Kidney (tissue), 14 donors: ENCODE data around the gene PLIN1. TPM values are rescaled to one million over a fixed set of nuclear protein-coding genes. Genes with fewer than 3 reads are reported as not detected.

Source experiments
- DNase-seq, 5 donors: peaks; one replicate each; pipeline ENCODE4 v3.0.0-alpha.2; 2013 to 2020
- FAIRE-seq: peaks from 2 replicates; lab custom pipeline; 2012; peaks lifted over from hg19 to GRCh38; lab: Jason Lieb, UNC
- H3K27ac ChIP-seq, 2 donors: one replicate each; pipeline ENCODE4 v1.7.0; 2013; ENCODE audit warnings: low read depth in 2 of 2, low read length in 2 of 2, inconsistent platforms in 1 of 2
- H3K27me3 ChIP-seq: one replicate; pipeline ENCODE4 v1.7.1; 2013; ENCODE audit warnings: low read length, inconsistent platforms; ENCODE audit not compliant: control insufficient read depth, insufficient read depth
- H3K36me3 ChIP-seq, 3 donors: one replicate each; pipeline versions ENCODE4 v1.7.0 to v1.7.1; 2013; ENCODE audit warnings: low read length in 3 of 3, control low read depth in 1 of 3, inconsistent platforms in 1 of 3; ENCODE audit not compliant: insufficient read depth in 3 of 3, control insufficient read depth in 2 of 3
- H3K4me1 ChIP-seq, 3 donors: one replicate each; pipeline versions ENCODE4 v1.7.0 to v1.7.1; 2013; ENCODE audit warnings: low read length in 3 of 3, inconsistent platforms in 1 of 3, low read depth in 1 of 3; ENCODE audit not compliant: control insufficient read depth in 2 of 3, insufficient read depth in 2 of 3
- H3K4me3 ChIP-seq, 3 donors: one replicate each; pipeline versions ENCODE4 v1.7.0 to v1.8.1; 2013; ENCODE audit warnings: low read length in 3 of 3, control low read depth in 1 of 3, inconsistent platforms in 1 of 3
- H3K9ac ChIP-seq, 3 donors: one replicate each; pipeline versions ENCODE4 v1.7.0 to v1.7.1; 2013; ENCODE audit warnings: low read length in 3 of 3, control low read depth in 1 of 3, inconsistent platforms in 1 of 3
- H3K9me3 ChIP-seq, 3 donors: one replicate each; pipeline versions ENCODE4 v1.7.0 to v1.7.1; 2013; ENCODE audit warnings: low read length in 3 of 3, control low read depth in 1 of 3, inconsistent platforms in 1 of 3; ENCODE audit not compliant: control insufficient read depth in 2 of 3, insufficient read depth in 1 of 3
- intact Hi-C: fragments of 100-400 bp; cut with DNase I; formaldehyde crosslinking; loops from one replicate; pipeline ENCODE4 v1.11.1; 2022
- polyA plus RNA-seq: library from polyadenylated mRNA; stranded (reverse); fragments of 350-450 nt; fragmentation: Illumina TruSeq; extraction: RNeasy Lipid Tissue Mini Kit (QIAGEN cat#74804); gene quantifications from one replicate; pipeline ENCODE4 v1.2.3, GENCODE V29; 2014; ENCODE audit warnings: low read depth, low replicate concordance; ENCODE audit not compliant: insufficient read depth
- total RNA-seq: library from RNA; stranded (reverse); fragmentation: NEBNext Ultra II Directional; extraction: Animal tissue kit (Norgen Biotek cat#: 25700); gene quantifications from one replicate; pipeline ENCODE4 v1.2.1, GENCODE V29; 2021
- TF ChIP-seq, protein P1 (sequence below): IDR thresholded peaks from 3 replicates; pipeline ENCODE4 v1.5.1; 2012; ENCODE audit warnings: mild to moderate bottlenecking, moderate library complexity, borderline replicate concordance; ENCODE audit not compliant: insufficient read depth; ENCODE audit errors: extremely low read depth
- donor health status: control.
- donor health status: control.
- donor health status: control.
- donor health status: control.
- donor health status: control.
- donor health status: DM: yes; HTN: yes; CAD: no.
- donor health status: Normal renal cell carcinoma (clear cell type).

The PLIN1 gene
- total and polyA plus RNA-seq, 2 donors from 2014 or later = 0.86 to 2.1 TPM

- intact Hi-C loops = no loop called here
Observed at GRCh38 chr15:89677381-89677780, 1.8 kb downstream of the PLIN1 start.

GRCh38 chr15:89675606-89676005 is 3.6 kb downstream of the PLIN1 start:
- Histone ChIP-seq H3K27ac (no peak overlapping the region), H3K9ac (no peak overlapping the region), H3K4me1 (peaks cover 0 to 12% (median 3%) of the 10 kb centered on the region in 3 donors), H3K27me3 (no peaks in the 10 kb centered on the region), H3K4me3 (no peak overlapping the region), H3K36me3 (no peaks in the 10 kb centered on the region), H3K9me3 (no peaks in the 10 kb centered on the region)
- intact Hi-C loops = no loop called here
- DNase-seq (no peak), FAIRE-seq (no peak)
- TF ChIP-seq, protein P1, sequence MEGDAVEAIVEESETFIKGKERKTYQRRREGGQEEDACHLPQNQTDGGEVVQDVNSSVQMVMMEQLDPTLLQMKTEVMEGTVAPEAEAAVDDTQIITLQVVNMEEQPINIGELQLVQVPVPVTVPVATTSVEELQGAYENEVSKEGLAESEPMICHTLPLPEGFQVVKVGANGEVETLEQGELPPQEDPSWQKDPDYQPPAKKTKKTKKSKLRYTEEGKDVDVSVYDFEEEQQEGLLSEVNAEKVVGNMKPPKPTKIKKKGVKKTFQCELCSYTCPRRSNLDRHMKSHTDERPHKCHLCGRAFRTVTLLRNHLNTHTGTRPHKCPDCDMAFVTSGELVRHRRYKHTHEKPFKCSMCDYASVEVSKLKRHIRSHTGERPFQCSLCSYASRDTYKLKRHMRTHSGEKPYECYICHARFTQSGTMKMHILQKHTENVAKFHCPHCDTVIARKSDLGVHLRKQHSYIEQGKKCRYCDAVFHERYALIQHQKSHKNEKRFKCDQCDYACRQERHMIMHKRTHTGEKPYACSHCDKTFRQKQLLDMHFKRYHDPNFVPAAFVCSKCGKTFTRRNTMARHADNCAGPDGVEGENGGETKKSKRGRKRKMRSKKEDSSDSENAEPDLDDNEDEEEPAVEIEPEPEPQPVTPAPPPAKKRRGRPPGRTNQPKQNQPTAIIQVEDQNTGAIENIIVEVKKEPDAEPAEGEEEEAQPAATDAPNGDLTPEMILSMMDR = no peak

More at GRCh38 chr15:89677381-89677780, 1.8 kb downstream of the PLIN1 start:
- FAIRE-seq (no peak), DNase-seq (no peak)
- H3K4me1 ChIP-seq = peaks cover 0 to 12% (median 6%) of the 10 kb centered on the region in 3 donors
- no peak overlapping the region for H3K27ac ChIP-seq
- H3K9me3 ChIP-seq = no peaks in the 10 kb centered on the region
- H3K36me3 ChIP-seq = no peaks in the 10 kb centered on the region
- no peaks in the 10 kb centered on the region for H3K27me3 ChIP-seq
- H3K9ac ChIP-seq = no peak overlapping the region
- TF ChIP-seq, protein P1 = no peak
- H3K4me3 ChIP-seq = no peak overlapping the region

- Histone ChIP-seq H3K9me3 (no peaks in the 10 kb centered on the region), H3K27ac (no peak overlapping the region), H3K9ac (no peak overlapping the region), H3K27me3 (no peaks in the 10 kb centered on the region), H3K4me3 (no peak overlapping the region), H3K36me3 (no peaks in the 10 kb centered on the region), H3K4me1 (peaks cover 0 to 5% (median 0%) of the 10 kb centered on the region in 3 donors)
- FAIRE-seq (no peak), DNase-seq (no peak)
- TF ChIP-seq, protein P1 = no peak
- intact Hi-C loops = no loop called here
Observed at GRCh38 chr15:89674526-89674925, 4.6 kb downstream of the PLIN1 start.

- FAIRE-seq (no peak), DNase-seq (peak in 4 of 5 donors; percentile 53 to 73 (median 66))
- H3K4me1 ChIP-seq = no peaks in the 10 kb centered on the region
- H3K36me3 ChIP-seq = no peaks in the 10 kb centered on the region
- TF ChIP-seq, protein P1 = no peak
- H3K27me3 ChIP-seq = no peaks in the 10 kb centered on the region
- intact Hi-C loops = no loop called here
- H3K9ac ChIP-seq = no peak overlapping the region
- H3K4me3 ChIP-seq = no peak overlapping the region
- H3K27ac ChIP-seq = no peak overlapping the region
- no peaks in the 10 kb centered on the region for H3K9me3 ChIP-seq
Observed at GRCh38 chr15:89673165-89673512, 6.0 kb downstream of the PLIN1 start.
